WI38 (cell line): ENCODE results near the gene RASD1.

ENCODE experiments used
- H3K4me3 ChIP-seq: 2 replicates; pipeline ENCODE4 v1.5.1; 2011; ENCODE audit warnings: low read depth, mild to moderate bottlenecking, control low read depth, low read length
- TF ChIP-seq, protein P1 (sequence below): IDR thresholded peaks from 2 replicates; pipeline ENCODE4 v1.5.1; 2012; ENCODE audit warnings: low read depth, mild to moderate bottlenecking, control low read depth, low read length

RASD1 gene

DNA sequence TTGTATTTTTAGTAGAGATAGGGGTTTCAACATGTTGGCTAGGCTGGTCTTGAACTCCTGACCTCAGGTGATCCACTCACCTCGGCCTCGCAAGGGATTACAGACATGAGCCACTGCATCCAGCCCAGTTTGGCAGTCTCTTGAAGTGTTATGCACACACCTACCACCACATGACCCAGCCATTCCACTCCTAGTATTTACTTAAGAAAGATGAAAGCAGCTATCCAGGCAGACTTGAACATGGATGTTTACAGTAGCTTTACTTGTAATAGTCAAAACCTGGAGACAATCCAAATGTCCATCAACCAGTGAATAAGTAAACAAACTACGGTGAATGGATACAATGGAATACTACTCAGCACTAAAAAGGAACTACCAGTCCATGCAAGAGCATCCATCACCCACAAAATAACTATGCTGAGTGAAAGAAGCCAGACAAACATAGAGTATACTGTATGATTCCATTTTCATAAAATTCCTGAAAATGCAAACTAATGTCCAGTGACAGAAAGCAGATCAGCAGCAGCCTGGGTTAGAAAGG is 37.8 kb upstream of the RASD1 start:
- H3K4me3 ChIP-seq = no peak overlapping the region
- TF ChIP-seq, protein P1, sequence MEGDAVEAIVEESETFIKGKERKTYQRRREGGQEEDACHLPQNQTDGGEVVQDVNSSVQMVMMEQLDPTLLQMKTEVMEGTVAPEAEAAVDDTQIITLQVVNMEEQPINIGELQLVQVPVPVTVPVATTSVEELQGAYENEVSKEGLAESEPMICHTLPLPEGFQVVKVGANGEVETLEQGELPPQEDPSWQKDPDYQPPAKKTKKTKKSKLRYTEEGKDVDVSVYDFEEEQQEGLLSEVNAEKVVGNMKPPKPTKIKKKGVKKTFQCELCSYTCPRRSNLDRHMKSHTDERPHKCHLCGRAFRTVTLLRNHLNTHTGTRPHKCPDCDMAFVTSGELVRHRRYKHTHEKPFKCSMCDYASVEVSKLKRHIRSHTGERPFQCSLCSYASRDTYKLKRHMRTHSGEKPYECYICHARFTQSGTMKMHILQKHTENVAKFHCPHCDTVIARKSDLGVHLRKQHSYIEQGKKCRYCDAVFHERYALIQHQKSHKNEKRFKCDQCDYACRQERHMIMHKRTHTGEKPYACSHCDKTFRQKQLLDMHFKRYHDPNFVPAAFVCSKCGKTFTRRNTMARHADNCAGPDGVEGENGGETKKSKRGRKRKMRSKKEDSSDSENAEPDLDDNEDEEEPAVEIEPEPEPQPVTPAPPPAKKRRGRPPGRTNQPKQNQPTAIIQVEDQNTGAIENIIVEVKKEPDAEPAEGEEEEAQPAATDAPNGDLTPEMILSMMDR = no peak

DNA sequence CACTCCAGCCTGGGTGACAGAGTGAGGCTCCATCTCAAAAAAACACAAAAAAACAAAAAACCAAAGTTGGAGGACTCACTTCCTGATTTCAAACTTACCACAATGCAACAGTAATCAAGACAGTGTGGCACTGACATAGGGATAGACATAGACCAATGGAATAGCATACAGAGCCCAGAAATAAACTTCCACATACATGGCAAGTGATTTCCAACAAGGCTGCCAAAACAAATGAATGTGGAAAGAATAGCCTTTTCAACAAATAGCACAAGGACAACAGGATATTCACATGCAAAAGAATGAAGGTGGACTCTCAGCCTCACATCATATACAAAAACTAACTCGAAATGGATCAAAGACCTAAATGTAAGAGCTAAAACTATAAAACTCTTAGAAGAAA is 36.8 kb upstream of the RASD1 start:
- no peak overlapping the region for H3K4me3 ChIP-seq
- TF ChIP-seq, protein P1 = no peak

DNA sequence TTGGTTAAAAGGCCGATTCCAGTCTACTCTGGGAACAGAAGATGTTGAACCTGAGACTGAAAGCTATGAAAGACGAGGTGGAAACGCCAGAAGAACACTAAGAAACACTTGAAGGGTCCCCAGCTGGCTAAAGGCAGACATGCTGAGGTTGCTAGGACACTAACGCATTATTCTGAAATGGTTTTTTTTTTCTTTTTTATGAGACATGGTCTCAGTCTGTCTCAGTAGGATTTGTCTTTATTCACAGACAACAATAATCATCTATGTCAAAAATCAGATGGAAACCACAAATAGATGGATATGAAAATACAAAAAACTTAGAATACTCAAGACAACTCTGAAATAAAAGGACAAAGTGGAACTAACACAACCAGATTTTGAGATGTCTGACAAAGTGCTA is 35.0 kb upstream of the RASD1 start:
- no peak overlapping the region for H3K4me3 ChIP-seq
- TF ChIP-seq, protein P1 = no peak

DNA sequence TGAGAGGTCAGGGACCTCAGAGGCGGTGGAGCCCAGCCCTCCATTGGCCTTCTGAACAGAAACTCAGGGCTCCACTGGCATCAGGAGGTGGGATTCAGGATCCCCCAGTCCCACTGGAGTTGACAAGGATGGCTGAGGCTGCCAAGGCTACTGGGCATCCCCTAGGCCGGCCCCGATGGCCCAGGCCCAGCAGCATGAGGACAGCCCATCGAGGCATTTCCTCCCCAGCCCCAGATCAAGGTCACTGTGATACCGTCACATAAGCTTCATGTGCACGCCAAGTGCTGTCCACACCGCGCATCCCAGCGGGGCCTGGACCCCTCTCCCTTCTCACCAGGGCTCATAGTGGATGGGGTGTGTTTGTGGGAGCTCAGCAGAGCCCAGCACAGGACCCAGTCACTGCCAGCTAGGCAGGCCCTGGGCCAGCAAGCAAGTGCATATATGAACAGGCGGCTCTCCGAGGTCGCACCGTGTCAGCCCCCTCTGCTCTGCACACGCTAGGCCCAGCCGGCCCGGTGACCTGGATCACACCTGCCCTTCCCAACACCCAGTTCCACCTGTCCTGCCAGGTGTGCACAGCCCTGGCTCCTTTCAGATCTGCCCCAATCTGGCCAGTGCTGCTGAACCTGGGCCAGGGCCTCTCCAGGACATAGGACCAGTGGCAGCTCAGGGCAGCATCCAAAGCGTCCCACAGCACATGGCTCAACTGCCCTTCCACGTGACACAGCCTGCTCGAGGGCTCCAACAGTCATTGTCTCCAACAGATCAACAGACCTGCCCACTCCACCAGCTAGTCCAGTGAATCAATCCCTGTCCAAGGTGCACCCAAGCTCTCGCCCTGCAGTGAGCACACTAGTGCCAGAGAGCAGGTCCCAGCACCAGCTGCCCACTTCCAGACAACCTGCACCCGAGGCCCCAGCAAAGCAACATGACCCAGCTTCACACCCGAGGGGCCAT is 32.8 kb upstream of the RASD1 start:
- TF ChIP-seq, protein P1 = no peak
- H3K4me3 ChIP-seq = no peak overlapping the region

DNA sequence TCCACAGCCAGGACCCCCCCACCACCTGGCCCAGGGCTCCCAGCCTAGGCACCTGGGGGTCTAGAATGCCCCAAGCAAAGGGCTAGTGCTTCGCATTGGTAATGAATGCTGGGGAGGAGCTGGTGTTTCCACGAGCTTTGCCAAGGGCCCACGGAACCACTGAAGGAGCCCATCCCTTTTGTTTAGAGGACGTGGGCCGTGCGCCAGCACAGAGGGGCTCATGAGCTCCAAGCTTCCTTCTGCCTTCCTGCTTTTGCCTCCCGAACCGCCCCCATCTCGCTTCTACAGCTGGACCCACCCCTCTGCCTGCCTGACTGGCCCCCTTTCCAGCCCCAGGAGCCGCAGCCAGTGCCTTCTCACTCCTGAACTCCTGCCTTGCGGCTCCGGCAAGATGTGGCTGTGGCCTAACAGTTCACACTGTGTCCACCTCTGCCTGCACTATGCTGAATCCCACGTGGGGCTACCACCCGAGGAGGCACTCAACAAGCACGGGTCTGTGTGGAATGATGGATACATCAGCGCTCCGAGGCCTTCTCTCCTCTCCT is 31.8 kb upstream of the RASD1 start:
- no peak overlapping the region for H3K4me3 ChIP-seq
- TF ChIP-seq, protein P1 = no peak

DNA sequence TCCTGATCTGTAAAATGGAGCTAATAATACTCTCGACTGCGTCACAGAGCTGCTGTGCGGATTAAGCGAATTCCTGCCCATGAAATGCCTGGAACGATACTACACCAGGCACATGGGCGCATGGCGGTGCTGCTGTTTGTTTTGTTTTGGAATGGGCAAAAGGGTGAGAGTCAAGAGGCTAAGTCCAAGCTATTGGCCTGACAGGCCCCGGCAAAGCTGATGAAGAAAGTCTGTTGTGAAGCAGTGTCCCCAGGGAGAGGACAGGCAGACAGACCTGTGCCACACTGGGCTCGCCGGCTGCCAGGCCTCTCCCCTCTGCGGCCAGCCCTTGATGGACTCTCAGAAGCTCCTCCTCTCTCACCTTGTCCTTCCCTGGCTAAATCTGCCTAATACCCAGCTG is 31.3 kb upstream of the RASD1 start:
- no peak overlapping the region for H3K4me3 ChIP-seq
- TF ChIP-seq, protein P1 = no peak

DNA sequence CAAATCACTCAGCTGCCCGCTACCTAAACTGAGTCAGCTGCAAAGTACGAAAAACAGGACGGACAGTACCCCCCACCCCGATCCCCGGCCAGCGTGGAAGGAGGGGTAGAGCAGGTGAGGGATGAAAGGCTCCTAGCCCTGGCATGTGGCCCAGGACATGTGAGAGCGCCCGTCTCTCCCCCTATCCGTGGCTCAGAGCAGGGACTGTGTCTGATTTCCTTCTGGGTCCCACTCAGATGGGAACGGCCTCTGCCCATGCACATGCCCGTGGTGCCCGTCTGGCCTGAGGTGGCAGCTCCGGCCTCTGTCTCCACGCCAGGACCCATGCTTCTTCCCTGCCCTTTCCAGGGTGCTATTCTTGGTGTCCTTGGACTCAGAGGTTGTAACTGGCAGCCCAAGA is 30.2 kb upstream of the RASD1 start:
- no peak overlapping the region for H3K4me3 ChIP-seq
- TF ChIP-seq, protein P1 = no peak
